GM19372 (cell line): Measurements from ENCODE around the gene C2orf74.
A peak's percentile ranks its signal among the peaks of the same experiment; 100 is the strongest.
"Not testable (repeated sequence)": the region's sequence is repeated elsewhere in the genome, so short reads cannot be mapped to it uniquely, and the experiment has no call there.

Experiments
- ATAC-seq: cut with Tn5 transposase; IDR thresholded peaks from one replicate; pipeline ENCODE4 v1.9.1; 2021; ENCODE audit warnings: mild to moderate bottlenecking, low read depth, moderate library complexity; ENCODE audit not compliant: unreplicated experiment

Gene C2orf74

DNA sequence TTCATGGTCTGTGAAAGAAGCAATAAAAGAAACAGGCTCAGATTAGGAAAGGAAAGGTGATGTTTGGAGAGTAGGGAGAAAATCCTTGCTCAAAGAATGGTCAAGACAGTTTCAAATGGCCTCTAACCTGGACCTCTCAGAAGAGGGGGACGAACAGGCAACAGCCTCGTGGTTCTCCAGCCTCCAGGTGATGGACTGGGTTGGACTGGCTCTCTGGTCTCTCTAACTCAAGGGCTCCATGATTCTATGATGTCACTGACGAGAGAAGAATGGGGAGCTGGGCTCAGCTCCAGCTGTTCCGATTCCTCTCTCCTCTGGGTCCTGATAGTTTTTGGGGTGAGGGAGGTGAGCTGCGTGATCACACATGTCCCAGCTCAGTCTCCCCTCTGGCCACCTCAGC lies at the start of gene C2orf74:
Gene C2orf74, plus strand, starts transcription at position 301 of the 400 bp plus-strand sequence. CDS start 327 bp downstream, outside the sequence.
- no peak for ATAC-seq

DNA sequence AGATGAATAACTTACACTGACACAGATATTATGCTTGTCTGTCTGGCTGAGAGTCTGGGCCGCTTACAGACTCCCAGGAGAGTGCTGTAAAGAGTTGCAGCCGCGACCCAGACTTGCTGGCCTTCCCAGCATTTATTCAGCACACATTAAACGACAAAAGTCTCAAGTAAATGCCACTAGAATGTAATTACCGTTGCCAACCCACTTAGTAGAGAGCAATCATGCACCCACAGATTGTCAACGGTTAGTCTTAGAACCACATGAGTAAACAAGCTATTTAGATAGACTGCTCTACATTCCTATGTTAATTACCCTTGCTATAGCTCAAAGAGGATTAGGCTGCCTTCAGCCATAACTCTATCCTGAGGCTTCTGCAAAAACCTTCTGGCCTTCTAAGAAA lies 47.8 kb upstream of the C2orf74 start:
- ATAC-seq: no peak

DNA sequence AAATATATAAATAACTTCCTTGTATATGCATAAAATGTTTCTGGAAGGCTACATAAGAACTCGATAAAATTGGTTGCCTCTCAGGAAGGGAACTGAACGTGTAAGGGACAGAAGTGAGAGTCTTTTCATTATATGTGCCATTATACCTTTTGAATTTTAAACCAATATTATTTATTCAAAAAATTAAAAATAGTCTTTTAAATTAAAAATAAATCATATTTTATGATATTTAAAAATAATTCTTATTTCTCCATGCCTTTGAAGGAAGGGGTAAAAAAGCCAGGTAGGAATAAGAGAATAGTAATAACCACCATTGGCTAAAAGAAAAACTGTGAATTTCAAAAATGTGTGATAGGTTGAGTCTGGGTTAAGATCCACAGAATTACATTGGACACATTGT lies 45.7 kb upstream of the C2orf74 start:
- ATAC-seq: no peak

DNA sequence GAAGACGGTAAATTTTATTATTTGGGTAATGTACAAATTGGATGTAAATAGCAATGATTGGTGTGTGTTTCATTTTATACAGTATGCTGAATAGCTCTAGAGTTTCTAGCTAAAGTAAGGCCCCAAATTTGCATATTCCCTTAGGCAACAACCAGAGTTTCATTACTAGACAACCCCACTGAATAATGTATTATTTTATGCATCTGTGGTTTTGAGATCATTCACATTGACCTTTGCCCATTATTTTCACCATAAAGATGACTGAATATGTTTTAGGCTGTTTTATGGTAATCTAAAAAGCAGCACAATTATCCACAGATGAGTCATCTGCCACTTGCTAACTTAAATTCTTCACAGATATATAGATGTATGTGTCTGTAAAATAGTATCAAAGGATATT lies 44.5 kb upstream of the C2orf74 start:
- ATAC-seq: no peak

DNA sequence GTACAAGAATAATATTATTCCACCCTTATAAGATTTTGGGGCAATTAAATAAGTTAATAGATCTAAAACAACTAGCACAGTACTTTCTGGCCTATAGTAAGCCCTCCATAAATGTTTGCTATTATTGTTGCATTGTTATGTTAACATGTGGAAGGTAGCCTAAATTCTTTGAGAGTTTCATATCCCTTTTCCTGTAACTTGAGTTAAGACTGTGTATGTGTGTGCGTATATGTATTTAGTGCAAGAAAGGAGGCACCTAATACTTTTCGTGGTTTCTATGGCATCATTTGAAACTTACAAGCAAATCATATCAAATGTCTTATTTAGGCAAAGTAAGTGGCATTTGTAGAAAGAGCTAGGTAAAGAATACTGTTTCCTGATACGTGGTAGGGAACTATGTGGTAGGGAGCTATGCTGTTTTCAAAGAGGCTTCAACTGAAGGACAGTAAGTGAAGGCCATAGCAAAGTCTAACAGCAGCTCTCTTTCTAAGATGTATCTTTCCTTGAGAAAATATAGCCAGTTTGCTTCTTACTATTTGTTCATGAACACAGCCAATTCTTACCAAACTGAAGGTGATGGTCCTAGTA lies 36.8 kb upstream of the C2orf74 start:
- no peak for ATAC-seq

DNA sequence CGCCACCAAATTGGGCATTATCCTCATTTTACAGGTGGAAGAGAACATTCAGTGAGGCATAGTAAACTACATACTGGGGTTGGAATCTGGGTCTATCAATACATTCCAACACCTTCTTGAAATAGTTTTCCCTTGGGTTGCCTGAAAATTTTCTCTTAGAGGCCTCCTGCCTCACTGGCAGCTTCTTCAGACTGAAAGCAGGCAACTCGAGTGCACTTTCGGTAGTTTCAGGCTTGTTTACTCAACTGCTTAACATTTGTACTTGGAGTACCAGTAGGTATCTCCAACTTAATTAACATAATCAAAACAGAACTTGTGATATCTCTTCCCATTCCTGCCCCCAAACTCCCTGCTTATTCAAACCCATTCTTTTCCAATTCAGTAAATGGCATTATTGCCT lies 36.2 kb upstream of the C2orf74 start:
- ATAC-seq: no peak

DNA sequence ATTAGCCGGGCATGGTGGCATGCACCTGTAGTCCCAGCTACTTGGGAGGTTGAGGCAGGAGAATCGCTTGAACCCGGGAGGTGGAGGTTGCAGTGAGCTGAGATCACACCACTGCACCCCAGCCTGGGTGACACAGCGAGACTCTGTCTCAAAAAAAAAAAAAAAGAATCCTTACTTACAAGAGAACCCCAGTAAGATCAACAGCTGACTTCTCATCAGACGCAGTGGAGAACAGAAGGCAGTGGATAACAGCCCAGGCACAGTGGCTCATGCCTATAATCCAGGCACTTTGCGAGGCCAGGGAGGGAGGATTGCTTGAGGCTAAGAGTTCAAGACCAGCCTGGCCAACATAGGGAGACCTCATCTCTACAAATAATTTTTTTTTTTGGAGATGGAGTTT lies 33.9 kb upstream of the C2orf74 start:
- not testable (repeated sequence) for ATAC-seq

DNA sequence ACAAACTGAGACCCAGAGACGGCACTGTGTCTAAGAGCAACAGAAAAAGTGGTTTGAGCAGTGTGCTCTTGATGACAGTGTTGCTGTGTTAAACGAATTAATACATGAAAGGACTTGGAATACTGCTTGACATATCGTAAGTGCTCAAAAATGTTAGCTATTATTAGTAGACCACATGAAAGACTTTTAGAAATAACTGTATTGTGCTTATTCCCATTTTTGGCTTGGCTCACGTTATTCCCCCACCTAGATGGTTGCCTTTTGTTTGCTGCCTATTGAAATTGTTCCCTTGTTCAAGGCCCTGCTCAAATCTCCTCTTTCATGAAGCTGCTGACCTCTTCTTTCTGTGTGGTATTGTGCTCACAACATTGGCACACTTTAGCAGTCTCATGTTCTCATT lies 27.8 kb upstream of the C2orf74 start:
- no peak for ATAC-seq

DNA sequence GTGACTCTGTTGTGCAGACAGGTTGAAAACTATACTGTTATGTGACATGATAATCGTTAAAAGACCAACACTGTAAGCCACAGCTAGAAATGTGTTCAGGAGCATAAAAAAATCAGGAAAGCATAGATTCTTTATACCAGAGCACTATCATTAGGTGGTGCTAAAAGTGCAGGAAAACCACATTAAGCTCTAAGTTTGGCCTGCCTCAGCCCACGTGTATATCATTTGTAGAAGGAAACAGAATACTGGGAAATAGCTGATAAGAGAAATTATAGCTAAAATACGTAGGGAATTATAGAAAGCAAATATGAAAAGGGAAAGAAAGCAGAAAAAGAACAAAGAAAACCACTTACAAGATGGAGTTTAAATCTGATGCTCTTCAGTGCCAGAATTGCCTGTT lies 26.5 kb upstream of the C2orf74 start:
- ATAC-seq: no peak

DNA sequence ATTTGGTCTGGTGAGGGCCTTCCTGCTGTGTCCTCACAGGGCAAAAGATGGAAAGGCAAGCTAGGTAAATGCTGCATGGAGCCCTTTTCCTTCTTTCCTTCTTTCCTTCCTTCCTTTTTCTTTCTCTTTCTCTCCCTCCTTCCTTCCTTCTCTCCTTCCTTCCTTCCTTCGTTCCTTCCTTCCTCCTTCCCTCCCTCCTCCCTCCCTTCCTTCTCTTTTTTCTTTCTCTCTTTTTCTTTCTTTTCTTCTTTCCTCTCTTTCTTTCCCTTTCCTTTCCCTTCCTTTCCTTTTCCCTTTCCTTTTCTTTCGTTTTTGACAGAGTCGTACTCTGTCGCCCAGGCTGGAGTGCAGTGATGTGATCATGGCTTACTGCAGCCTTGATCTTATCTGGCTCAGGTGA lies 23.1 kb upstream of the C2orf74 start:
- ATAC-seq: no peak

DNA sequence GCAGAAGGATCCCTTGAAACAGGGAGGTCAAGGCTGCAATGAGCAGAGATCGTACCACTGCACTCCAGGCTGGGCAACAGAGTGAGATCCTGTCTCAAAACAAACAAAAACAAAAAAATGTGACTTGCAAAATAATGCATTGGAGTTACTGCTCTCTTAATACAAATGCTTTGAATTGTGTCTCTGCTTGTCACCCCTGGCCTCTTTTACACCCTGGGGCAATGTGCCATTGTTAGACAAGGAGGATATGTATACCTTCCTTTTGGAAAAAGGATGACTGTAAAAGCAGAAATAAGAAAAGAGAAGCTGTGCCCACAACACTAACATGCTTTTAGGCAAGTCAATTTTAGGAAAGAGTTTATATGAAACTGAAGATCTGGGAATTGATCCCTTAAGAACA lies 20.8 kb upstream of the C2orf74 start:
- no peak for ATAC-seq

DNA sequence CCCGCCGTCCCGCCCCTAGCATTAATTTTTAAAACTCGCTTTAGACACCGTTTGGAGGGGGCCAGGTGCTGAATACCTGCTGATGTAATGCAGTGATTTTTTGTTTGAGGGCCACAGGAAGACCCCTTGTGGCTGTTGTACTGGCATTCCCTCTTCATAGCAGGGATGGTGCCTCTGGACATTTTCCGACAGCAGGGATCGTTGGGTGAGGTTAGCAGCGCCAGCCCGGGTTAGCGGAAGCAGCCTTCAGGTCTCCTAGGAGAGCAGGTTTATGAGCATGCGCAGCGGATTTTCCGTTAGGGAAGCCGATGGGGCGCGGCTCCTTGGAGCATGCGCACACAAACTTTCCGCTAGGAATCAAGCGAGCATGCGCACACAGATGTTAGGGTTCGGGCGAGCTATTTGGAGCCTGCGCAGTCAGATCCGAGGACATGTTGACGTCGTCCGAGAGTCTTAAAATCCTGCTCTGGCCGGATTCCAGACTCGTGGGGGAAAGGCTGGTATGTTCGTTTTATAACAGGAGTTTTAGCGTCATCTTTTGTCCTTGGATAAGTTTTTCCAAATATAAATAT lies 17.2 kb upstream of the C2orf74 start:
- ATAC-seq: peak; percentile 86

DNA sequence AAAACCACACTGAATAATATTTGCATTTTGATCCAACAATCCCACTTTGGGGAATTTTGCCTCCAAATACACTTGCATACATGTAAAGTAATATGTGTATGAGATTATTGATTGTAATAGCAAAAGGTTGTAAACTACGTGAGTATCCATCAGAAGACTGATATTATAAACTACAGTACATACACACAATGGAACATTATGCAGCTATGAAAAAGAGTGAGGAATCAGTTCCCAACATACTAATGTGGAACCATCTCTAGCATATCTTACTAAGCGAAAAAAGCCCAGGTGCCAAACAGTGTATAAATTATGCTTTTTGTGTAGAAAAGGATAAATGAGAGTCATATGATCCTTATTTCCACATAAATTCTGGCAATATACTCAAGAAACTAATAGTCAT lies 16.0 kb upstream of the C2orf74 start:
- no peak for ATAC-seq

DNA sequence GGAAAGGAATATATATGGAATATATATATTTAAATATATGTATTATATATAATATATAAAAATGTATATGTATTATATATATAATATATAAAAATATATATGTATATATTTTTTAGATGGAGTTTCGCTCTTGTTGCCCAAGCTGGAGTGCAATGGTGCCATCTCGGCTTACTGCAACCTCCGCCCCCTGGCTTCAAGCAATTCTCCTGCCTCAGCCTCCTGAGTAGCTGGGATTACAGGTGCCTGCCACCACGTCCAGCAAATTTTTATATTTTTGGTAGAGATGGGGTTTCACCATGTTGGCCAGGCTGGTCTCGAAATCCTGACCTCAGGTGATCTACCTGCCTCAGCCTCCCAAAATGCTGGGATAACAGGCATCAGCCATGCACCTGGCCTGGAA lies 13.9 kb upstream of the C2orf74 start:
- ATAC-seq: not testable (repeated sequence)

DNA sequence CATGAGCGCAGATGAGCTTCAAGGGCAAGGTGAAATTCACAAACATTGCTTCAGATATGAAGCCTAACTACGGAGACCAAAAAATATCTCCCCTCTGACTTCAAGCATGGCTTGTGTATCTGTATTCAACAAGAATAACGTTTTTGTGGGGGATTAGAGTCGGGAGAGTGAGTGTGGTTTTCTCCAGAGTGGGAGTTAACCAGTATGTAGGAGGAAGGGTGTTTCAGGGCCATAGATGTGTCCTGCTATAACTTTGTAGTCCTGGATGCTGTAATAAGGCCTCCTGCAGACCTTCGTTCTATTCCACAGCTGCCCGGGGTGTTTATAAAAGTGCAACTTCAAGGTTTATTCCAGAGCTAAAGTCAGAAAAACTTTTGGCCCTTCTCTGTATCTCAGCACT lies 12.9 kb upstream of the C2orf74 start:
- ATAC-seq: no peak

DNA sequence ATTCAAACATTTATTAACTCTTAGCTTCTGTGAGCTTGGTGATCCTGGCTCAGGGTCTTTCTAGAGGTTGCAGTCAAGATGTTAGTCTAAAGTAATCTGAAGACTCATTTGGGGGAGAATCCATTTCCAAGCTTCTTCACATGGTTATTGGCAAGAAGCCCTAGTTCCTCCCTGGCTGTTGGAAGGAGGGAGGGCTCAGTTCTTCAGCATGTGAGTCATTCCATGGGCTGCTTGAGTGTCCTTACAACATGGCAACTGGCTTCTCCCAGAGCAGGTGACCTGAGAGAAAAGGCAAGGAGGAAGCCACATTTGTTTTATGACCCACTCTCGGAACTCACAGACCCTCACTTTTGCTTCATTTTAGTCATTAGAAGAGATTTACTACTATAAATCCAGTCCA lies 10.6 kb upstream of the C2orf74 start:
- ATAC-seq: no peak

DNA sequence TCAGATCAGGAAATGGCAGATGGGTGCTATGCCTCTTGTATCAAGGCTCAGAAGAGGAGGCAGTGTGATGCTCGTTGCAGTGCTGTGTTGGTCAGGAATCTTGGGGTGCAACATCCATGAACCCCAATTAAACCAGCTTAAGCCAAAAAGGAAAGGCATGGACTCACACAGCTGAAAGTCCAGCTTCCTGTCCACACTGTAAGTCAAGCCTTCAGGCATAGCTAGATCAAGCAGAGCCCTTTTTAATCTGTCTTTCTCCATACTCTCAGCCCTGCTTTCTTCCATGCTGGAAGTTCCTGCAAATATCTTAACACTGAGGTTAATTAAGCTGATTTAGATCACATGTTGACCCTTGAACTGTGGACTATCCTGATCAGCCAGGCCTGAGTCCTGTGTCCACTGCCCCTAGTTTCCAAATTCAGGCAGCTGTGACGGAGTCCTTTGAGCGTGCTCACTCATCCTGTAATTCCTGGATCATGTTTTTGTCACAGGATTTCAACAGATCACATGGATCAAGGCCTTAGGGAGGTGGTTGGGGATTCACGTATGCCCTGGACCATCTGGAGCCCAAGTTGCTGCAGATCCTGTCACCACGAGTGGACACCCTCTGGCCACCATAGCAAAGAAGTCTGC lies 4.5 kb upstream of the C2orf74 start:
- no peak for ATAC-seq

DNA sequence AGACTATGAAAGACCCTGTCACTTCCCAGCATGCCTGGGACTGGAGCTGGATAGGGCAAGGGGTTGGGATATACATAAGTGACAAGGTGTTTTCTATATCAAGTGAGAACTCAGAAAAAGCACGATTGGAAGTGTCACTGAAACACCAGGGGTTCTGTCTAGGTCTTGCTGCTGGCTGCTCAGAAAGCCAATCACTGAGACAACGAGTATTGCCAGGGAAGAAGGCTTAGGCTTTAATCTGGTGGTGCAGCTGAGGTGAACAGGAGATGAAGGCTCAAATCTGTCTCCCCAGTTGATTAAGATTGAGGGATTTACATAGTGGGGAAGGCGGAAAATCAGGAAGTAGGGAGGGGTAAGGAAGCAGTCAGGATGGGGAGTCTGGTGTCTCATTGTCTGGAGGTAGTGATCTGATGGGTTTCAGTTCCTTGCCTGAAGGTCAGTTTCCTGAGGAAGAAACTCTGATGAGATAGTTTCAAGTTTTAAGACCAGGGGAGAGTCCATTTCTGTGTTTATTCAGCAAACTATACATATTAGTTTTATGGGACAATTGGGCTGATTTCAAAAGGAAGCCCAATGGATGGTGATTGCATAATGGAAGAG lies 3.5 kb upstream of the C2orf74 start:
- no peak for ATAC-seq

DNA sequence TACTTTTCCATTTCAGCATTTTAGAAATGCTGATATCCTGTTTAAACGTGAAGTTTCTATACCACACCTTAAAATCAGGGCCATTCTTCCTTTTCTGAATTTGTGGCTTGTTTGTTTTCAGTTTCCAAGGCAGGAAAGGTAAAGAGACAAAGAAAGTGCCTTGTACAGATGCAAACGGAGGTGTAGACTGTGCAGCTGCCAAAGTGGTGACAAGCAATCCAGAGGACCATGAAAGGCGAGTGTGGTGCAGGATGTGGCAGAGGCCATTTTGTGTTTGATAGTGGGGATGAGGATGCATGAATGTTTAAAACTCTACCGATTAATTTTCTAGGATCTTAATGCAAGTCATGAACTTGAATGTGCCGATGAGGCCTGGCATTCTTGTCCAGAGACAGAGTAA lies 733 bp downstream of the C2orf74 start:
- ATAC-seq: no peak

DNA sequence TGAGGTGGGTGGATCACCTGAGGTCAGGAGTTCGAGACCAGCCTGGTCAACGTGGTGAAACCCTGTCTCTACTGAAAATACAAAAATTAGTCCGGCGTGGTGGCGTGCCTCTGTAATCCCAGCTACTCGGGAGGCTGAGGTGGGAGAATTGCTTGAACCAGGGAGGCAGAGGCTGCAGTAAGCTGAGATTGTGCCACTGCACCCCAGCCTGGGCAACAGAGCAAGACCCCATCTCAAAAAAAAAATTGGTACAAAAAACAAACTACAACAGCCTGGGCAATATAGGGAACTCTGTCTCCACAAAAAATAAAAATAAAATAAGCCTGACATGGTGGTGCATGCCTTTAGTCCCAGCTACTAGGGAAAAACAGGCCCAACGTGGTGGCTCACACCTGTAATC lies 3.1 kb downstream of the C2orf74 start:
- ATAC-seq: not testable (repeated sequence)

DNA sequence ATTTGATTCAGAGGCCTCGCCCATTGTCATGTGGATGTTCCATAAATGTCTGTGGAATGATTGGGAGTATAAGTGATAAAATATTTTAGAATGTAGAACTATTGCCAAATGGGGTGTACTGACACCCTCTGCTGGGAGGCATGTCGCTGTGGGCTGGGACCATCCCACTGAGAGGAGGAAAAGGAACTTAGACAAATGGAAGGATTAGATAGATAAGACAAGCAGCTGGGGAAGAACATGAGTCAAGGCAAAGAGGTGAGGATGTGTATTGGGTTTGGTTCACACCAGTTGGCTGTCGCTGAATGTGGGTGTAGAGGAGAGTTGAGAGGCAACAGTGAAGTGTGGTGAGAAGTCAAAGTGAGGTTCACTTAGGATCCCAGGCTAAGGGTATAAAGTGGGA lies 4.0 kb downstream of the C2orf74 start:
- ATAC-seq: no peak

DNA sequence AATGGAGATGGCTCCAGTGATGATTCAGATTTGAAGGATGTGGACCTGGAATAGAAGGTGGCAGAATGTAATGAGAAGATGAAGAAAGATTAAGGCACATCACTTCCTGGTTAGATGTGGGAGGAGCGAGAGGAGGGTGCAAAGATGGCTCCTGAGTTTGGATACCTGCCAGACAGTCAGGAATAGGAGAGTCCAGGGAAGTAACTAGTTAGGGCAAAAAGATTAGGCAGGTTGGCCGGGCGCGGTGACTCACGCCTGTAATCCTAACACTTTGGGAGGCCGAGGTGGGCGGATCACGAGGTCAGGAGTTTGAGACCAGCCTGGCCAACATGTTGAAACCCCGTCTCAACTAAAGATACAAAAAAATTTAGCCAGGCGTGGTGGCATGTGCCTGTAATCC lies 5.6 kb downstream of the C2orf74 start:
- no peak for ATAC-seq
